Stimulated activated CD4-positive, alpha-beta T cell treated with anti-CD3 and anti-CD28 coated beads, TNF-alpha, amount 100 ng/mL, for 1 hour (primary cell): Measurements from ENCODE around the gene UPK3A.

ENCODE experiments used
- DNase-seq, 3 donors: peaks; one replicate each; pipeline ENCODE4 v3.0.0-alpha.2; 2020; ENCODE audit warnings: low read depth in 3 of 3, low spot score in 1 of 3

The UPK3A gene

DNA sequence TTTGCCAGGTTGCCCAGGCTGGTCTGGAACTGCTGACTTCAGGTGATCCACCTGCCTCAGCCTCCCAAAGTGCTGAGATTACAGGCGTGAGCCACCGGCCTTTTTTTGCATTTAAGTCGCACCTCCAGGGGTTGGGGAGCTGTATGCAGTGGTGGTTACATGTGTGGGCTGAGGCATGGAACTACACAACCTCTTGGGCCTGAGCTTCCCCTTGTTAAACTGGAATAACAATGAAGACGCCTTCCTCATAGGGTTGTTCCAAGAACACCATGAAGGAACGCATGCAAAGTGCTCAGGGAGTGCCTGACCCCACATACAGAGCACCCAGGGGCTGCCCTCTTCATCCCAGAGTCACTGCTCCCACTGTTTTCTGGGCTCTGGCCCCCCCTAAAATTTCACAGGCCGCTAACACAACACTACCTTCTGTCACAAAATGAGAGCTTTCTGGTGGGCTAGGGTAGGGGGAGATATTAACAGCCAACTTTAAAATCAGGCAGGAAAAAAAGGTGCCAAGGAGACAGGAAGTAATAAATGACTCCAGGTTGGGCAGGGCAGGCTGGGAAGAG is 23.7 kb downstream of the UPK3A start:
- no peak for DNase-seq

DNA sequence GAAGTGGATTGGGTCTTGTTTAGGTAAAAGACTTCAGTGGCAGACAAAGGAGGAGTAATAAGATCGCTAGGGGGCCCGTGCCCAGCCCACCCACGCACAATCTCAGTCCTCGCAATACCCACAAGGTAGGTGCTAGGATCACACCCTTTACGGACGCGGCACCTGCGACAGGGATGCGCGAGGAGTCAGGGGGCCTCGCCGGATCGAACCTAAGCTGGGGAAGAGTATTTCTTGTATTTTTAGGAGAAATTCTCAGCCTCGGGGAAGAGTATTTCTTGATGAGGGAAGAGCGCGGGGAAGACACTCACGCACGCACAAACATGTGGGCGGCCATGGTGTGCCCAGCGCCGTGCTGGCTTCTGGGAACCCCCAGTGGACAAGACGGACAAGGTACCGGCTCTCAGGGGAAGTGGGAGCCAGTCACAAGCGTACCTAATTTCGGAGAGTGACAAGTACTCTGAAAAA is 24.2 kb downstream of the UPK3A start:
- no peak for DNase-seq

DNA sequence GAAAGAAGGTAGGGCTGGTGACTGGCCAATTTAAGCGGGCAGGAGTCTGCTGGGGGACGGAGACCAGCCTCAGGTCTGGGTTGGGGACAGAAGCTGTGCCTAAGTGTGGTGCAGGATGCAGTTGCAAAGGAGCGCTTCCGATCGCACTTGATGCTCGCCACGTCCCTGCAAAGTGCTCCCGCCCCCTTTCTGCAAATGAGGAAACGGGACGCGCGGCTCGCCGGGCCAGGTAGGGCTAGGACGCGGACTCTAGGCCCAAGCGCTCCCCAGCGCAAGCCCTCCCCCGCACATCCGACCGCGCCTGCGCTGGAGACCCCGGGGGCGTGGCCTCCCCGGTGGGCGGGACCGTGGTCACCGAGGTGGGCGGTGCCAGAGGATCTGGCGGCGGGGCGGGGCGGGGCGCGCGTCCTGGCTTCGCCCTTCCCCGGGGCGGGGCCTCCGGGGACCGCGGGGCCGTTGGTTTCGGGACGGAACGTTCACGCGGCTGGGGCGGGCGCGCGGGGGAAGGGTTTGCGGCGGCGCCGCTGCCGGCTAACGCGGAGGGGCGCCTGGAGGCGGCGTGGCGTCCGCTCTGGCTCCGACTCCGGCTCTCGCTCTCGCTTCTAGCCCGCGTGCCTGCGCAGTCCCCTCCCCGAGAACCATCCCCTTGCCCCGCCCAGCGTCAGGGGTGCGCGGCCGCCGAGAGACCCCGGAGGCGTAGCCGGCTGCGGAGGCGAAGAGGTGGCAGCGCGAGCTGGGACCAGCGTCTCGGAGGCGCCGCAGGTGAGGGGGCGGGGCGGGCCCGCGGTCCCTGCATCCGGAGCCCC is 24.9 kb downstream of the UPK3A start, which contains the start of gene FAM118A:
FAM118A (plus strand) TSS at position 513 of the 806 bp plus-strand sequence. CDS start 12,446 bp downstream, outside the sequence.
- peak; percentile 89 to 99 (median 99) for DNase-seq

DNA sequence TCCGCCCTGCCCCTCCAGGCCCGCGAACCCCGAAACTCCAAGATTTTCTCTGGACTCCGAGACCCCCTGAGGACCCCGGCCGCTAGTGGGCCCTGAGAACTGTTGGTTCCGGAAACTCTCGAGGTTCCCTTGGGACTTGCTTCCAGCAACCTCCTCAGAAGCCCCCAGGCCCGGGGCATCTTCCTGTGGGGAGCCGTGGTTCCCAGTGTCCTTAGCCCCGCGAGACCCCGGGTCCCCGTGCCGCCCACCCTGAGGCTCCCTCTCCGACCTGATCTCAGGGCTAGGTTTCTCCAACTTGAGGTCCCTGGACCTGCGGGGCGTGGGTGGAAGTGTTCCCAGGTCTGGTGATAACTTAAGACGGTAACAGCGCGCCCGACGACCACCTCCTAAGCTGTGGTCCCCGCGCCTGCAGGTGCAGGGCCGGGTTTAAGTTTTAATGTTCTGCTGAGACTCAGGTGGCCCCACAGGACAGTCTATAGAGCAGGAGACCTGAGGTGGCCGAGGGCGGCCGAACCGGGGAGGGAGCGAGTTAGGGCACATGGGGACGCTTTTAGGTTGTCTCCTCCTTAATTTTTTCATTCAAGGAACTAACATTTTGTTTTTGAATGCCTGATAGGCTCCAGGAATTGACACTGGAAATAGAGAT is 25.7 kb downstream of the UPK3A start:
- DNase-seq: peak in 1 of 3 donors; percentile 12

- no peak for DNase-seq
These were observed 26.3 kb downstream of the UPK3A start for GRCh38 chr22:45310977-45311531.

DNA sequence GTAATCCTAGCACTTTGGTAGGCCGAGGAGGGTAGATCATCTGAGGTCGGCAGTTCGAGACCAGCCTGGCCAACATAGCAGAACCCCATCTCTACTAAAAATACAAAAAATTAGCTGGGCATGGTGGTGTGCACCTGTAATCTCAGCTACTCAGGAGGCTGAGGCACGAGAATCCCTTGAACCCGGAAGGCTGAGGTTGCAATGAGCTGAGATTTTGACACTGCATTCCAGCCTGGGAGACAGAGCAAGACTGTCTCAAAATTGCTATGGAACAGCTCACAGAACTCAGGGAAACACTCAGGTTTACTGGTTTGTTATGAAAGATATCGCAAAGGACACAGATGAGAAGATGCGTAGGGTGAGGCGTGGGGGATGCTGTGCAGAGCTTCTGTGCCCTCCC is 27.7 kb downstream of the UPK3A start:
- no peak for DNase-seq

GRCh38 chr22:45312856-45313255 is 28.1 kb downstream of the UPK3A start:
- DNase-seq: no peak

DNA sequence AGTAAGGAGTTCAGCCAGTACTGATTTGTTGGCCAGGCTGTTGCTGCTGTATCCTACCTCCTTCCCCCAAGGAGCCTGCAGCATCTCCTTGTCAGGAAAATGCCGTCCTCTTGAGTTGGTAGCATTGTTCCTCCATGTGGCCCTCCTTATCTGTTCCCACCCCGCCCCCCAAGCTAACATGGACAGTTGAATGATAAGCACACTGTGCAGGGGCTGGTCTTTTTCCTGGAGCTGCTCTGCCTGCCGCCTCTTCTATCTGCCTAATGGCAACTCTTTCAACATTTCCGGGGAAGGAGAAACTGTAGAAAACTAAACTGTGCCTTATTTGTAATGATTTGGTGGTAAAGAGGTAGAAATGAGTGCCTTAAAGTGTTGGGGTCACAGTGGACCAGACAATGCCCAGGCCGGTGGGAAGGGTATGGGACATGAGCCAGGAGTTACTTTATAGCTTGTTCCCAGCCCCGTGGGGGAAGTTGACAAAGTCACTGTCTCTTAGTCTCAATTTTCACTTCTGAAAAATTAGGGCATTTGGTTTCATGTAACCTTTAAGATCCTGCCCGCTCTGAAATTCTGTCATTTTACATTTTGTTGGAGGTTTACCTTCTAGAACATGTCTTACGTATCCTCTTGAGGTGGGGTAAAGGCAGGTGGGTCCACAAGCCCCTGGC is 29.4 kb downstream of the UPK3A start:
- no peak for DNase-seq

DNA sequence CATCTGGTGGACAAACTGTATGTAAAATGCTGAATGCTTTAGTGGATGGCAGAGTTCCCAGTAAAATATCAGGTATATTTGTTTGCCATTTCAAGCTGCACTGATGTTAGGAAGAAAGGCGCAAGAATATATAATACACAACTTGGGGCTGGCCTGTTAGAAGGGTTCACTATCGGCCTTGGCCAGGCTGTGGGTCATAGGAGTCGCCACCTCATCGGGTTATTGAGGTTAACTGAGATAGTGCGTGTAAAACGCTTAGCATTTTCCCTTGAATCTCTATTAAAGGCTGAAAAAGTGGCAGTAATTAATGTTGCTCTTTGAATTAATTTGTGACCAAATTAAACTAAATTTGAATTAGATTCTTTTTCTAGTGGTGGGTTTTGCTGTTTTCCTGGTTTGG is 30.0 kb downstream of the UPK3A start:
- DNase-seq: no peak

DNA sequence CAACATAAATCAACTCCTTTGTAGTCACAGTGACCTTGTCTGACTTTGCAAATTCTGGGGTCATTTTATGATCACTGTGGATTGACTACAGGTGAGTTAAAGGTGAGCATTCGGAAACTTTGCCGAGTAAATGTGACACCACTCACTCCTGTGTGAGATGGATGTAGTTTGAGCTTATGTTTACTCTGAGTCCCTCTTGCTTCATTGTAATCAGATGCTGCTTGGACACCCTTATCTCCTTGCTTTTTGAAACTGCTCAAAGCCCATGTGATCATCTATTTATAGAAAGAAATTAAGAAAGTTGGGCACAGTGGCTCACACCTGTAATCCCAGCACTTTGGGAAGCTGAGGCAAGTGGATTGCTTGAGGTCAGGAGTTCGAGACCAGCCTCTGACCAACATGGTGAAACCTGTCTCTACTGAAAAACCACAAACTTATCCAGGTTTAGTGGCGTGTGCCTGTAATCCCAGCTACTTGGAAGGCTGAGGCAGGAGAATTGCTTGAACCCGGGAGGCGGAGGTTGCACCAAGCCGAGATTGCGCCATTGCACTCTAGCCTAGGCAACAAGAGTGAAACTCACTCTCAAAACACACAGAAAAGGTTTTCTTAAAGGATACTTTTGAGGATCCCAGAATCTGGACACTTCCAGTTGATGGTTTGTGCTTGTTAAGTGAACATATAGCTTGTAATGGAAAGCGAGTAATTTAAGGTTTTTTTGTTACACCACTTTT is 32.2 kb downstream of the UPK3A start:
- DNase-seq: no peak

- DNase-seq: no peak
These were observed 32.9 kb downstream of the UPK3A start for GRCh38 chr22:45317551-45318167.

DNA sequence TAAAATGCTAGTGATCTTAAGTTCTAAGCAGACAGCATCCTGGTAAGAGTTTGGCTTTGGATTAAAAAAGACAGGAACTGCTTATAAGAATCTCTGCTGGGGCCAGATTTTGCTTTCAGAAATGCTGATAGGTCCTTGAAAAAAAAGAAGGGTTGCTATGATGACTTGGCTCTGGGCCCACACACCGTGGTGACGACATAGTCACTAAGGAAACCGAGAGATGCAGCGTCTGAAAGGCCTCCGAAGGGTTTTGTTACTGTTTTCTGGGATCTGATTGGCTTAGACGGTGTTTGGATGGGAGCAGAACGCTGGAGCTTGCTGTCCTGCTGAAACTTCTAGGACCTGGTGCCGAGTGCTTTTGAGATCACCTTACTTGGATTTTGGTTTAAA is 33.4 kb downstream of the UPK3A start:
- DNase-seq: peak; percentile 69 to 76 (median 74)

DNA sequence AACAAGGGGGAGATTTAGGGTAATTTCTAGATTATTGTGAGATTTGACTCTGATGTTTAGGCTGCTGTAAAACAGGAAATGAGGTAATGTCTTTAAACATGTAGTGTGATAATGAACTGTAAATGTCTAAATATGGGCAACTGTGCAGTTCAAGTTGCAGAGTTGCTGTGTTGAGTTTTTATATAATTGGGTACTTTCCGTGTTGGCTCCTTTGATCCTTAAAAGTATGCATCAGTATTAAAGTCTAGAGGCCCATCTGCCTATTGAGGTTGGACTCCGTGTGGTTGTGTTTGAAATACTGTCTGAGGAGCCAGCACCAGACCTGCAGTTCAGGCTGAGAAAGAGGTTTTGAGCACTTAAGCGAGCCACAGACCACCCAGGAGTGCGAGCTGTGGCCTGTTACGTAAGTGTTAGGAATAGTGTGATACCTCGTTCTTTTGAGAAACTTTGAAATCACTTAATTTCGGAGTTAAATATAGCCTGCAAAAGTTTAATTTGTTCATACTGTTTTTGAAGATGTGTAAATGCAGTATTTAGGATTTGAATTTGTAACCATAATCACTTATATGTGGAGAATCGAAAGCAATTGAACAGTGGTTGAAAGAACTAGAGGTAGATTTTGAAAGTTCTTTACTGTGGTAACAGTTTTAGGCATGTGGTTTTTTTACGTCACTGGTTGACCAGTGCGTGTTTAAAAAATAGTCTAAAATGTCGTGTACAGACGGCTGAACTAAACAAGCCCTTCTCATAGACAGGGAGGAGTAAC is 34.0 kb downstream of the UPK3A start:
- DNase-seq: no peak

DNA sequence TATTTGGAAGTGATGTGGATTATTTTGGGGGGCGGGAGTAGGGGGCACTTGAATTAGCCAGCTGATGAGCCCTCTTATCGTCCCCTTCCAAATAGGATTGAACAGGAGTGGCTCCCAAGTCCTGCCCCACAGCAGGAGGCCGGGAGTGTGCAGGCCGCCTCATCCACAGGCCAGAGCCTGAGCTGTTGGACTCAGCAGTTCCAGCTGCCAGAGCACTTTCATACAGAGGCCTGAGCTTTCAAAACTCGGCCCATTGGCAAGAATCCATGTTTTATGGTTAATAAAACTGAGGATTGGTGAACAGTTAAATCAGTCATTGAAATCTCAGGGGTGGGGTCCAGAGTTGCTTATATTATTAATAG is 34.6 kb downstream of the UPK3A start:
- DNase-seq: no peak

- no peak for DNase-seq
These were observed 35.7 kb downstream of the UPK3A start for GRCh38 chr22:45320357-45320976.

GRCh38 chr22:45321827-45322226 is 37.1 kb downstream of the UPK3A start:
- no peak for DNase-seq

- DNase-seq: no peak
These were observed 38.2 kb downstream of the UPK3A start for GRCh38 chr22:45322873-45323525.

DNA sequence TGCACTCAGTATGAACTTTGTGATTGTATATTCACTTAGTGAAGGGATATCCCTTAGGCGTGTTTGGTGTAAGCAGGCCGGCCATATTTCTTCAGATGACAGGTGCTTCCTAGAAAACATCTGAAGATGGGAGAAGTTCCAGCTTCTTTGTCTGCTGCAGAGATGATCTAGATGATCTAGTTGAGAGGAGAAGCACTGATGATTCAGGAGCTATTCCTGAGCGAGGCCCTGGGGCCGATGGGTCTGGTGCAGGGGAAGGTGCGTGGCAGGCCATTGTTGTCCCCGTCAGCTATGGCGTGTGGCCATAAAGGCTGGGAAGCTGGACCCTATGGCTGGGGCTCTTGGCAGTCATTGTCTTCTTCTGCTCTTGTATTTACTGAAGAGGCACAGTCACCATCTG is 38.9 kb downstream of the UPK3A start:
- DNase-seq: no peak

DNA sequence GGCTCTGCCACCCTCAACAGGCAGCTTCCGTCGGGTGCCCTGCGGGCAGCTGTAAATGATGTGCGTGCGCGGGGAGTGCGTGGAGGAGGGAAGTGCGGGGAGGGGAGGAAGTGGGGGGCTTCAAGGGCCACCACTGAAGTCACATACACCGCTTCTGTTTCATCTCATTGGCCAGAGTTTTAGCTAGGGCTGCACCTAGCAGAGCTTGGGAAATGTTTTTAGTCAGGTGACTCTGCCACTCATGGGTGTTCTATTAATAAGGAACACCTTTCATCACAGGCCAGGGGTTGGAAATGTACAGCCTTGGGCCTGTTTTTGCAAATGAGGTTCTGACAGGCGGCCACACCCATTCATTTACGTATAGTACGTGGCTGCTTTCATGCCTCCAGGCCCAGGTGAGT is 39.6 kb downstream of the UPK3A start:
- DNase-seq: no peak
